Cardiac fibroblast (primary cell): ENCODE measurements around the gene DDAH2.
A peak's percentile ranks its signal among the peaks of the same experiment; 100 is the strongest.

Source experiments
- DNase-seq, 2 donors: peaks; one replicate each; pipeline versions ENCODE4 v3.0.0 to v3.0.0-alpha.2; 2010; ENCODE audit warnings: low read depth in 2 of 2
- H3K4me3 ChIP-seq, 2 donors: replicated peaks in 1 of 2; 1 replicate in 1 of 2; 2 replicates in 1 of 2; pipeline ENCODE4 v1.5.1; 2011; ENCODE audit warnings: low read depth in 2 of 2, low read length in 2 of 2, mild to moderate bottlenecking in 2 of 2, moderate library complexity in 1 of 2
- CTCF ChIP-seq: IDR thresholded peaks from one replicate; pipeline ENCODE4 v1.5.1; 2011; ENCODE audit warnings: low read depth, mild to moderate bottlenecking, low read length, inconsistent platforms

Gene DDAH2

GRCh38 chr6:31680226-31681134 lies 48.6 kb downstream of the DDAH2 start, which contains the start of gene LY6G5C:
Gene LY6G5C (minus strand): TSS chr6:31681067. CDS start chr6:31680373, 694 bp downstream.
- peak within 1 kb of the TSS; percentile 44 to 54 for H3K4me3 ChIP-seq
- peak; percentile 92 to 95 for DNase-seq
- peak; percentile 79 for TF ChIP-seq CTCF

GRCh38 chr6:31677955-31678354 lies 51.1 kb downstream of the DDAH2 start:
- no peak for DNase-seq
- no peak overlapping the region for H3K4me3 ChIP-seq
- TF ChIP-seq CTCF: no peak
